ENCODE results near the gene BAIAP2.
"Not testable (repeated sequence)": the region's sequence is repeated elsewhere in the genome, so short reads cannot be mapped to it uniquely, and the experiment has no call there.

The BAIAP2 gene

GRCh38 chr17:81021531-81022343, 13.2 kb upstream of the BAIAP2 start:
- DNase-seq (ENCODE audit: low read depth in 4 of 4, low spot score in 1 of 4) = no peak

- no peak for DNase-seq (ENCODE audit: low read depth in 4 of 4, low spot score in 1 of 4)
Observed at GRCh38 chr17:81022344-81022676, 12.6 kb upstream of the BAIAP2 start.

- no peak for DNase-seq (ENCODE audit: low read depth in 4 of 4, low spot score in 1 of 4)
Observed at GRCh38 chr17:81025065-81025740, 9.7 kb upstream of the BAIAP2 start.

- no peak for DNase-seq (ENCODE audit: low read depth in 4 of 4, low spot score in 1 of 4)
Observed at GRCh38 chr17:81025741-81026129, 9.2 kb upstream of the BAIAP2 start.

- DNase-seq (ENCODE audit: low read depth in 4 of 4, low spot score in 1 of 4) = no peak
Observed at GRCh38 chr17:81026266-81027036, 8.5 kb upstream of the BAIAP2 start.

- DNase-seq (ENCODE audit: low read depth in 4 of 4, low spot score in 1 of 4) = no peak
Observed at GRCh38 chr17:81027038-81027437, 7.9 kb upstream of the BAIAP2 start.

- no peak for DNase-seq (ENCODE audit: low read depth in 4 of 4, low spot score in 1 of 4)
Observed at GRCh38 chr17:81027591-81028505, 7.1 kb upstream of the BAIAP2 start.

GRCh38 chr17:81028506-81028858, 6.5 kb upstream of the BAIAP2 start:
- no peak for DNase-seq (ENCODE audit: low read depth in 4 of 4, low spot score in 1 of 4)

- no peak for DNase-seq (ENCODE audit: low read depth in 4 of 4, low spot score in 1 of 4)
Observed at GRCh38 chr17:81029859-81030258, 5.1 kb upstream of the BAIAP2 start.

- not testable (repeated sequence) for DNase-seq (ENCODE audit: low read depth in 4 of 4, low spot score in 1 of 4)
Observed at GRCh38 chr17:81030312-81030711, 4.6 kb upstream of the BAIAP2 start.

GRCh38 chr17:81030741-81031565, 4.0 kb upstream of the BAIAP2 start:
- DNase-seq (ENCODE audit: low read depth in 4 of 4, low spot score in 1 of 4) = no peak

GRCh38 chr17:81031566-81032550, 3.1 kb upstream of the BAIAP2 start:
- no peak for DNase-seq (ENCODE audit: low read depth in 4 of 4, low spot score in 1 of 4)

- DNase-seq (ENCODE audit: low read depth in 4 of 4, low spot score in 1 of 4) = no peak
Observed at GRCh38 chr17:81032641-81033480, 2.1 kb upstream of the BAIAP2 start.

- no peak for DNase-seq (ENCODE audit: low read depth in 4 of 4, low spot score in 1 of 4)
Observed at GRCh38 chr17:81033535-81034167, 1.3 kb upstream of the BAIAP2 start.

- DNase-seq (ENCODE audit: low read depth in 4 of 4, low spot score in 1 of 4) = no peak
Observed at GRCh38 chr17:81034168-81034777, 678 bp upstream of the BAIAP2 start.

GRCh38 chr17:81035521-81036196, 708 bp downstream of the BAIAP2 start:
- DNase-seq (ENCODE audit: low read depth in 4 of 4, low spot score in 1 of 4) = no peak
